WTC11 (cell line): ENCODE results near the gene ADAM8. TPM values are rescaled to one million over a fixed set of nuclear protein-coding genes. Genes with fewer than 3 reads are reported as not detected.
A peak's percentile ranks its signal among the peaks of the same experiment; 100 is the strongest.
"Not testable (repeated sequence)": the region's sequence is repeated elsewhere in the genome, so short reads cannot be mapped to it uniquely, and the experiment has no call there.

Experiments used
- ATAC-seq: fragments of 200-7000 bp; cut with Tn5 transposase; 2 replicates; pipeline ENCODE4 v1.10.0; 2021; ENCODE audit warnings: mild to moderate bottlenecking, moderate library complexity
- CTCF ChIA-PET: fragments of 300-600 bp; sonication (Branson Sonifier 250); formaldehyde crosslinking; loops from one replicate; lab custom pipeline; 2021; ENCODE audit warnings: antibody characterized with exemption; lab: Charles Lee
- POLR2A ChIA-PET: fragments of 350-600 bp; sonication (Branson Sonifier 250); formaldehyde crosslinking; loops from one replicate; lab custom pipeline; 2021; ENCODE audit warnings: antibody characterized with exemption; lab: Charles Lee
- DNase-seq: peaks from one replicate; pipeline ENCODE4 v3.0.0; 2021; ENCODE audit warnings: low spot score
- H3K27ac Mint-ChIP-seq: 2 replicates; pipeline ENCODE4 v1.8.0; 2021; ENCODE audit warnings: mixed read lengths
- H3K27me3 Mint-ChIP-seq: 2 replicates; pipeline ENCODE4 v1.8.0; 2021; ENCODE audit warnings: low read depth, mild to moderate bottlenecking, moderate library complexity, mixed read lengths
- H3K36me3 Mint-ChIP-seq: 2 replicates; pipeline ENCODE4 v1.8.0; 2021; ENCODE audit warnings: mixed read lengths
- H3K4me1 Mint-ChIP-seq: 2 replicates; pipeline ENCODE4 v1.8.0; 2022; ENCODE audit warnings: mixed read lengths
- H3K4me3 Mint-ChIP-seq: 2 replicates; pipeline ENCODE4 v1.8.0; 2021; ENCODE audit warnings: mild to moderate bottlenecking, moderate library complexity, mixed read lengths
- H3K9me3 Mint-ChIP-seq: 2 replicates; pipeline ENCODE4 v1.8.0; 2021; ENCODE audit warnings: mixed read lengths
- ATF1 ChIP-seq: sonication (generic); formaldehyde crosslinking; IDR thresholded peaks from 2 replicates; pipeline ENCODE4 v1.8.1; 2023; ENCODE audit warnings: mild to moderate bottlenecking, moderate library complexity, missing genetic modification reagents
- CREB1 ChIP-seq: sonication (generic); formaldehyde crosslinking; IDR thresholded peaks from 2 replicates; pipeline ENCODE4 v1.8.0; 2023; ENCODE audit warnings: mild to moderate bottlenecking, missing genetic modification reagents
- EMX1 ChIP-seq: fragments of 250-450 bp; sonication (Bioruptor Pico); IDR thresholded peaks from 2 replicates; pipeline ENCODE4 v1.8.0; 2021; ENCODE audit warnings: mild to moderate bottlenecking
- FOXP1 ChIP-seq: sonication (generic); formaldehyde crosslinking; IDR thresholded peaks from 2 replicates; pipeline ENCODE4 v1.8.0; 2022; ENCODE audit warnings: missing genetic modification reagents, mild to moderate bottlenecking, moderate library complexity, borderline replicate concordance
- GTF2I ChIP-seq: fragments of 250-450 bp; sonication (Bioruptor Pico); conservative IDR thresholded peaks from 2 replicates; pipeline ENCODE4 v1.4.0; 2021; ENCODE audit warnings: mild to moderate bottlenecking
- HMGA2 ChIP-seq: fragments of 250-450 bp; sonication (Bioruptor Pico); IDR thresholded peaks from 2 replicates; pipeline ENCODE4 v1.4.0; 2021; ENCODE audit warnings: mild to moderate bottlenecking, moderate library complexity
- JAZF1 ChIP-seq: fragments of 250-450 bp; sonication (Bioruptor Pico); IDR thresholded peaks from 2 replicates; pipeline ENCODE4 v1.9.0; 2021; ENCODE audit warnings: moderate library complexity, mild to moderate bottlenecking, inconsistent platforms
- NFATC4 ChIP-seq: fragments of 250-450 bp; sonication (Bioruptor Pico); IDR thresholded peaks from 2 replicates; pipeline ENCODE4 v1.9.0; 2021; ENCODE audit warnings: mild to moderate bottlenecking
- NR1H2 ChIP-seq: sonication (generic); formaldehyde crosslinking; IDR thresholded peaks from 2 replicates; pipeline ENCODE4 v1.9.0; 2021; ENCODE audit warnings: mild to moderate bottlenecking, moderate library complexity, missing genetic modification reagents
- NR3C1 ChIP-seq: sonication (generic); formaldehyde crosslinking; conservative IDR thresholded peaks from 2 replicates; pipeline ENCODE4 v1.8.1; 2023; ENCODE audit warnings: low read depth, mild to moderate bottlenecking, missing genetic modification reagents
- TEAD1 ChIP-seq: sonication (generic); formaldehyde crosslinking; IDR thresholded peaks from 2 replicates; pipeline ENCODE4 v1.8.0; 2022; ENCODE audit warnings: mild to moderate bottlenecking, missing genetic modification reagents
- ZNF121 ChIP-seq: sonication (generic); formaldehyde crosslinking; IDR thresholded peaks from 2 replicates; pipeline ENCODE4 v1.8.0; 2023; ENCODE audit warnings: missing genetic modification reagents
- ZNF138 ChIP-seq: sonication (generic); formaldehyde crosslinking; conservative IDR thresholded peaks from 2 replicates; pipeline ENCODE4 v1.8.1; 2022; ENCODE audit warnings: mild to moderate bottlenecking, moderate library complexity, missing genetic modification reagents
- ZNF232 ChIP-seq: sonication (generic); formaldehyde crosslinking; IDR thresholded peaks from 2 replicates; pipeline ENCODE4 v1.8.0; 2022; ENCODE audit warnings: mild to moderate bottlenecking, missing genetic modification reagents
- ZNF396 ChIP-seq: fragments of 250-450 bp; sonication (Bioruptor Pico); IDR thresholded peaks from 2 replicates; pipeline ENCODE4 v1.8.0; 2021; ENCODE audit warnings: mild to moderate bottlenecking, moderate library complexity, borderline replicate concordance
- ZNF671 ChIP-seq: fragments of 250-450 bp; sonication (Bioruptor Pico); IDR thresholded peaks from 2 replicates; pipeline ENCODE4 v1.8.0; 2021; ENCODE audit warnings: mild to moderate bottlenecking
- total RNA-seq: library from RNA; stranded (reverse); gene quantifications from 3 replicates; pipeline ENCODE4 v1.2.3, GENCODE V29; 2021
- TF ChIP-seq, protein P1 (sequence below): sonication (generic); formaldehyde crosslinking; IDR thresholded peaks from 2 replicates; pipeline ENCODE4 v1.8.1; 2023; ENCODE audit warnings: mild to moderate bottlenecking, missing genetic modification reagents, borderline replicate concordance
- TF ChIP-seq, protein P2 (sequence below): sonication (generic); formaldehyde crosslinking; IDR thresholded peaks from 2 replicates; pipeline ENCODE4 v1.8.1; 2022; ENCODE audit warnings: missing genetic modification reagents, borderline replicate concordance
- TF ChIP-seq, protein P3 (sequence below): fragments of 250-450 bp; sonication (Bioruptor Pico); IDR thresholded peaks from 2 replicates; pipeline ENCODE4 v1.9.0; 2021; ENCODE audit warnings: mild to moderate bottlenecking
- TF ChIP-seq, protein P4 (sequence below): fragments of 250-450 bp; sonication (Bioruptor Pico); IDR thresholded peaks from 2 replicates; pipeline ENCODE4 v1.9.0; 2021; ENCODE audit warnings: moderate library complexity, mild to moderate bottlenecking, inconsistent platforms, borderline replicate concordance
- TF ChIP-seq, protein P5 (sequence below): sonication (generic); formaldehyde crosslinking; IDR thresholded peaks from 2 replicates; pipeline ENCODE4 v1.8.1; 2023; ENCODE audit warnings: mild to moderate bottlenecking, moderate library complexity, missing genetic modification reagents

Gene ADAM8
- total RNA-seq, 1 experiment from 2014 or later = 7.2 TPM

DNA sequence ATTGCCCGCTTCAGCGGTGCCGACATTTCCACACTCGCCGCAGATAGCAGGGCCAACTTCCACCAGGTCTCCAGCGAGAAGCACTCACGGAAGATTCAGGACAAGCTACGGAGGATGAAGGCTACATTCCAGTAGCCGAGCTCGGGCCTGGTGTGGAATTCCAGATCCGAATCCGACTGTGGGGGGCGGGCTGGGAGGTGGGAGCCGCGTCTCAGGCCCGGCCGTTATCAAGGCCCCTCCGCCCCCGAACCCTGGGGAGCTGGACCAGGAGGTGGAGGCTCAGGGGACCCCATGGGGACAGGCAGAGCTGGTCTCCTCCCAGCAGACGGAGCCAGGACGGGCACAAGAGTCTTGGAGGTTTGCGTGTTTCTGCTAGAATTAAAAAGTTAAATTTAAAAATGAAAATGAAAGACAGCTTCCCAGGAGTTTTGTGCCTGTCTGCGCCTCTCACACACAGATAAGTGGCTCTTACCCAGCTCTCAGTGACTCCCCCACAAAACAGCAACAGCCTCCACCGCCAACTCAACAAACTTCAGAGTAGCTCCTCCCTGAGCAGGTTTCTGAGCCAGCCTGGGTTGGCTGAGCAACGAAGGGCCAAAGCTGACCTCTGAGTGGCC lies 51.8 kb downstream of the ADAM8 start (continued):
- TF ChIP-seq FOXP1 (CRISPR knock-in tag) (no peak), HMGA2 (CRISPR knock-in tag) (no peak), TEAD1 (CRISPR knock-in tag) (no peak)

DNA sequence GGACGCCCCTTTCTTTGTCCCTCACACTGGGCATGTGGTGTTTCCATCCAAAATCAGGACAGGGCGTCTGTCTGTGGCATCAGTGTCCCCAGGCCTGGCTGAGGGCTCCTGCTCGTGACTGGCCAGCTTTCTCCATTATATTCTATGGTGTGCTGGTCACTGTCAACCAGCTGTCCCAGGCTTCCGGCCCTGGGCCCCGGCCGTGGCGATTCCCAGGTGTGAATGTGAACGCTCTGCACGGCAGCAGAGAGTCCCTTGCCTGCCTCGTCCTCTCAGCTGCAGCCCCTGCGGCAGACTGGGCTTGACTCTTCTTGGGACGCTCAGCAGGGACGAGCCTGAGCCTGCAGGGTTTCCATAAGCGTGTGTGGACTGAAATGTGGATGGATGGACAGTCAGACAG lies 52.6 kb downstream of the ADAM8 start:
- peaks cover 31% of the 10 kb centered on the region for H3K4me1 Mint-ChIP-seq
- no peak overlapping the region for H3K27ac Mint-ChIP-seq
- H3K4me3 Mint-ChIP-seq = no peak overlapping the region
- H3K36me3 Mint-ChIP-seq = peaks cover 2% of the 10 kb centered on the region; the same call in 1 of the 2 replicates
- TF ChIP-seq ZNF671 = no peak
- no peak for TF ChIP-seq NR1H2
- TF ChIP-seq FOXP1 (CRISPR knock-in tag) = no peak
- TF ChIP-seq NFATC4 (CRISPR knock-in tag) = no peak
- TF ChIP-seq, protein P1, sequence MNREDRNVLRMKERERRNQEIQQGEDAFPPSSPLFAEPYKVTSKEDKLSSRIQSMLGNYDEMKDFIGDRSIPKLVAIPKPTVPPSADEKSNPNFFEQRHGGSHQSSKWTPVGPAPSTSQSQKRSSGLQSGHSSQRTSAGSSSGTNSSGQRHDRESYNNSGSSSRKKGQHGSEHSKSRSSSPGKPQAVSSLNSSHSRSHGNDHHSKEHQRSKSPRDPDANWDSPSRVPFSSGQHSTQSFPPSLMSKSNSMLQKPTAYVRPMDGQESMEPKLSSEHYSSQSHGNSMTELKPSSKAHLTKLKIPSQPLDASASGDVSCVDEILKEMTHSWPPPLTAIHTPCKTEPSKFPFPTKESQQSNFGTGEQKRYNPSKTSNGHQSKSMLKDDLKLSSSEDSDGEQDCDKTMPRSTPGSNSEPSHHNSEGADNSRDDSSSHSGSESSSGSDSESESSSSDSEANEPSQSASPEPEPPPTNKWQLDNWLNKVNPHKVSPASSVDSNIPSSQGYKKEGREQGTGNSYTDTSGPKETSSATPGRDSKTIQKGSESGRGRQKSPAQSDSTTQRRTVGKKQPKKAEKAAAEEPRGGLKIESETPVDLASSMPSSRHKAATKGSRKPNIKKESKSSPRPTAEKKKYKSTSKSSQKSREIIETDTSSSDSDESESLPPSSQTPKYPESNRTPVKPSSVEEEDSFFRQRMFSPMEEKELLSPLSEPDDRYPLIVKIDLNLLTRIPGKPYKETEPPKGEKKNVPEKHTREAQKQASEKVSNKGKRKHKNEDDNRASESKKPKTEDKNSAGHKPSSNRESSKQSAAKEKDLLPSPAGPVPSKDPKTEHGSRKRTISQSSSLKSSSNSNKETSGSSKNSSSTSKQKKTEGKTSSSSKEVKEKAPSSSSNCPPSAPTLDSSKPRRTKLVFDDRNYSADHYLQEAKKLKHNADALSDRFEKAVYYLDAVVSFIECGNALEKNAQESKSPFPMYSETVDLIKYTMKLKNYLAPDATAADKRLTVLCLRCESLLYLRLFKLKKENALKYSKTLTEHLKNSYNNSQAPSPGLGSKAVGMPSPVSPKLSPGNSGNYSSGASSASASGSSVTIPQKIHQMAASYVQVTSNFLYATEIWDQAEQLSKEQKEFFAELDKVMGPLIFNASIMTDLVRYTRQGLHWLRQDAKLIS = no peak
- TF ChIP-seq ZNF138 (CRISPR knock-in tag) = no peak
- no peak for DNase-seq
- peaks cover 12% of the 10 kb centered on the region for H3K27me3 Mint-ChIP-seq
- no peak for ATAC-seq
- ChIA-PET POLR2A (no interaction called here), CTCF (interaction anchor here (1.1 kb wide), 1 partner anchor 23 kb away, joined by 3 read pairs; no protein-coding TSS in a partner anchor)
- no peaks in the 10 kb centered on the region for H3K9me3 Mint-ChIP-seq

DNA sequence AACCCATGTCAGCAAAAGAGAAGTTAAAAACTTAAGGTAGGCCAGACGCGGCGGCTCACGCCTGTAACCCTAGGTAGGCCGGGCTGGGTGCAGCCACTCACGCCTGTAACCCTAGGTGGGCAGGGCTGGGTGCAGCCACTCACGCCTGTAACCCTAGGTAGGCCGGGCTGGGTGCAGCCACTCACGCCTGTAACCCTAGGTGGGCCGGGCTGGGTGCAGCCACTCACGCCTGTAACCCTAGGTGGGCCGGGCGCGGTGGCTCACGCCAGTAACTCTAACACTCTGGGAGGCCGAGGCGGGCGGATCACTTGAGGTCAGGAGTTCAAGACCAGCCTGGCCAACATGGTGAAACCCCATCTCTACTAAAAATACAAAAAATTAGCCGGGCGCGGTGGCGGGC lies 54.9 kb downstream of the ADAM8 start:
- POLR2A ChIA-PET, H3K4me3 Mint-ChIP-seq, H3K27me3 Mint-ChIP-seq, CTCF ChIA-PET, DNase-seq, H3K9me3 Mint-ChIP-seq, ATAC-seq, H3K36me3 Mint-ChIP-seq, H3K27ac Mint-ChIP-seq: not testable (repeated sequence)
- H3K4me1 Mint-ChIP-seq = peaks cover 26% of the 10 kb centered on the region

DNA sequence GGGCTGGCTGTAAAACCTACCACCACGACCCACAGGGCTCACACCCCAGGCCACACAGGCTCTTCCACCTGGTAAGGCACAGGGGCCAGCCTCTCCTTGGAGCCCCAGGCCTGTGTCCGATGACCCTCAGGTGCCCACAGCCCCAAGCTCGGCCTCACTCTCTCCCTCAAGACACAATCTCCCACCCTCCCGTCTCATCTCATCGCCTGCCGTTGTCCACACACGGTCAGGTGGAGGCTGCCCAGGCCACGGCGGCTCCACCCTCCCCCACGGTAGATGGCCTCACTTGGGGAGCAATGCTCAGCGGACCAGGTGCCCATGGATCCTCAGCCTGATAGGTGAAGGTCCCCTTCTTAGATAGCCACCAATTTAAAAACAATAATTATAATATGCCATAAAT lies 55.3 kb downstream of the ADAM8 start:
- H3K4me3 Mint-ChIP-seq = peak overlapping the region; percentile 24; the same call in 1 of the 2 replicates
- peak overlapping the region; percentile 82 for H3K27ac Mint-ChIP-seq
- ATAC-seq (no peak), DNase-seq (no peak)
- no peaks in the 10 kb centered on the region for H3K27me3 Mint-ChIP-seq
- CTCF ChIA-PET = no interaction called here
- POLR2A ChIA-PET = no interaction called here
- peaks cover 22% of the 10 kb centered on the region for H3K4me1 Mint-ChIP-seq
- H3K36me3 Mint-ChIP-seq = 0 out of 2 replicates have a peak, but pooled peaks cover 4% of the 10 kb centered on the region
- no peaks in the 10 kb centered on the region for H3K9me3 Mint-ChIP-seq
- TF ChIP-seq JAZF1 (CRISPR knock-in tag) = no peak
- no peak for TF ChIP-seq HMGA2 (CRISPR knock-in tag)
- TF ChIP-seq EMX1 (CRISPR knock-in tag) = no peak
- TF ChIP-seq, protein P2, sequence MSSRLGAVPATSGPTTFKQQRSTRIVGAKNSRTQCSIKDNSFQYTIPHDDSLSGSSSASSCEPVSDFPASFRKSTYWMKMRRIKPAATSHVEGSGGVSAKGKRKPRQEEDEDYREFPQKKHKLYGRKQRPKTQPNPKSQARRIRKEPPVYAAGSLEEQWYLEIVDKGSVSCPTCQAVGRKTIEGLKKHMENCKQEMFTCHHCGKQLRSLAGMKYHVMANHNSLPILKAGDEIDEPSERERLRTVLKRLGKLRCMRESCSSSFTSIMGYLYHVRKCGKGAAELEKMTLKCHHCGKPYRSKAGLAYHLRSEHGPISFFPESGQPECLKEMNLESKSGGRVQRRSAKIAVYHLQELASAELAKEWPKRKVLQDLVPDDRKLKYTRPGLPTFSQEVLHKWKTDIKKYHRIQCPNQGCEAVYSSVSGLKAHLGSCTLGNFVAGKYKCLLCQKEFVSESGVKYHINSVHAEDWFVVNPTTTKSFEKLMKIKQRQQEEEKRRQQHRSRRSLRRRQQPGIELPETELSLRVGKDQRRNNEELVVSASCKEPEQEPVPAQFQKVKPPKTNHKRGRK (CRISPR knock-in tag) = no peak
- TF ChIP-seq CREB1 (CRISPR knock-in tag) = no peak
- TF ChIP-seq, protein P3, sequence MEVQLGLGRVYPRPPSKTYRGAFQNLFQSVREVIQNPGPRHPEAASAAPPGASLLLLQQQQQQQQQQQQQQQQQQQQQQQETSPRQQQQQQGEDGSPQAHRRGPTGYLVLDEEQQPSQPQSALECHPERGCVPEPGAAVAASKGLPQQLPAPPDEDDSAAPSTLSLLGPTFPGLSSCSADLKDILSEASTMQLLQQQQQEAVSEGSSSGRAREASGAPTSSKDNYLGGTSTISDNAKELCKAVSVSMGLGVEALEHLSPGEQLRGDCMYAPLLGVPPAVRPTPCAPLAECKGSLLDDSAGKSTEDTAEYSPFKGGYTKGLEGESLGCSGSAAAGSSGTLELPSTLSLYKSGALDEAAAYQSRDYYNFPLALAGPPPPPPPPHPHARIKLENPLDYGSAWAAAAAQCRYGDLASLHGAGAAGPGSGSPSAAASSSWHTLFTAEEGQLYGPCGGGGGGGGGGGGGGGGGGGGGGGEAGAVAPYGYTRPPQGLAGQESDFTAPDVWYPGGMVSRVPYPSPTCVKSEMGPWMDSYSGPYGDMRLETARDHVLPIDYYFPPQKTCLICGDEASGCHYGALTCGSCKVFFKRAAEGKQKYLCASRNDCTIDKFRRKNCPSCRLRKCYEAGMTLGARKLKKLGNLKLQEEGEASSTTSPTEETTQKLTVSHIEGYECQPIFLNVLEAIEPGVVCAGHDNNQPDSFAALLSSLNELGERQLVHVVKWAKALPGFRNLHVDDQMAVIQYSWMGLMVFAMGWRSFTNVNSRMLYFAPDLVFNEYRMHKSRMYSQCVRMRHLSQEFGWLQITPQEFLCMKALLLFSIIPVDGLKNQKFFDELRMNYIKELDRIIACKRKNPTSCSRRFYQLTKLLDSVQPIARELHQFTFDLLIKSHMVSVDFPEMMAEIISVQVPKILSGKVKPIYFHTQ (CRISPR knock-in tag) = no peak
- TF ChIP-seq GTF2I (CRISPR knock-in tag) = no peak
- TF ChIP-seq ZNF396 (CRISPR knock-in tag) = no peak
- no peak for TF ChIP-seq ZNF121 (CRISPR knock-in tag)
- no peak for TF ChIP-seq NR1H2
- no peak for TF ChIP-seq NR3C1 (CRISPR knock-in tag)
- TF ChIP-seq, protein P4, sequence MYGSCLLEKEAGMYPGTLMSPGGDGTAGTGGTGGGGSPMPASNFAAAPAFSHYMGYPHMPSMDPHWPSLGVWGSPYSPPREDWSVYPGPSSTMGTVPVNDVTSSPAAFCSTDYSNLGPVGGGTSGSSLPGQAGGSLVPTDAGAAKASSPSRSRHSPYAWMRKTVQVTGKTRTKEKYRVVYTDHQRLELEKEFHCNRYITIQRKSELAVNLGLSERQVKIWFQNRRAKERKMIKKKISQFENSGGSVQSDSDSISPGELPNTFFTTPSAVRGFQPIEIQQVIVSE = no peak
- TF ChIP-seq ZNF232 (CRISPR knock-in tag) = no peak
- TF ChIP-seq ATF1 = no peak
- TF ChIP-seq, protein P5, sequence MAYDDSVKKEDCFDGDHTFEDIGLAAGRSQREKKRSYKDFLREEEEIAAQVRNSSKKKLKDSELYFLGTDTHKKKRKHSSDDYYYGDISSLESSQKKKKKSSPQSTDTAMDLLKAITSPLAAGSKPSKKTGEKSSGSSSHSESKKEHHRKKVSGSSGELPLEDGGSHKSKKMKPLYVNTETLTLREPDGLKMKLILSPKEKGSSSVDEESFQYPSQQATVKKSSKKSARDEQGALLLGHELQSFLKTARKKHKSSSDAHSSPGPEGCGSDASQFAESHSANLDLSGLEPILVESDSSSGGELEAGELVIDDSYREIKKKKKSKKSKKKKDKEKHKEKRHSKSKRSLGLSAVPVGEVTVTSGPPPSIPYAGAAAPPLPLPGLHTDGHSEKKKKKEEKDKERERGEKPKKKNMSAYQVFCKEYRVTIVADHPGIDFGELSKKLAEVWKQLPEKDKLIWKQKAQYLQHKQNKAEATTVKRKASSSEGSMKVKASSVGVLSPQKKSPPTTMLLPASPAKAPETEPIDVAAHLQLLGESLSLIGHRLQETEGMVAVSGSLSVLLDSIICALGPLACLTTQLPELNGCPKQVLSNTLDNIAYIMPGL (CRISPR knock-in tag) = no peak
